ENCODE results near the gene ATPAF1. TPM values are rescaled to one million over a fixed set of nuclear protein-coding genes. Genes with fewer than 3 reads are reported as not detected.
"Not testable (repeated sequence)": the region's sequence is repeated elsewhere in the genome, so short reads cannot be mapped to it uniquely, and the experiment has no call there.

The ATPAF1 gene
- polyA plus RNA-seq, 1 experiment: 85.6 TPM

GRCh38 chr1:46655848-46656247 lies 12.3 kb downstream of the ATPAF1 start:
- TF ChIP-seq CTCF (IDR thresholded peaks at IDR 0.05; ENCODE audit: low read depth, low read length): no peak
- Histone ChIP-seq H3K27me3 (ENCODE audit: control insufficient read depth, insufficient read depth, low read length) (no peaks in the 10 kb centered on the region), H3K27ac (ENCODE audit: low read depth, low read length) (no peak overlapping the region), H3K9me3 (ENCODE audit: control insufficient read depth, insufficient read depth, low read length) (no peaks in the 10 kb centered on the region), H3K4me3 (ENCODE audit: low read depth, low read length) (no peak overlapping the region)
- DNase-seq (ENCODE audit: low read depth, low spot score): no peak
- CTCF ChIA-PET: interaction anchor here (0.5 kb wide), 1 partner anchor 89 kb away, joined by 4 read pairs; no protein-coding TSS in a partner anchor
- POLR2A ChIA-PET: no interaction called here

GRCh38 chr1:46654698-46655097 lies 13.5 kb downstream of the ATPAF1 start:
- CTCF ChIA-PET: interaction anchor here (0.6 kb wide), 1 partner anchor 17 kb away, joined by 6 read pairs; no protein-coding TSS in a partner anchor
- POLR2A ChIA-PET; H3K9me3 ChIP-seq (ENCODE audit: control insufficient read depth, insufficient read depth, low read length); H3K27me3 ChIP-seq (ENCODE audit: control insufficient read depth, insufficient read depth, low read length); DNase-seq (ENCODE audit: low read depth, low spot score); H3K4me3 ChIP-seq (ENCODE audit: low read depth, low read length); H3K27ac ChIP-seq (ENCODE audit: low read depth, low read length): not testable (repeated sequence)

- ChIA-PET CTCF (interaction anchor here (0.6 kb wide), 2 partner anchors 247 to 1911 kb away, joined by 3 to 6 read pairs; no protein-coding TSS in a partner anchor), POLR2A (interaction anchor here (1.1 to 1.5 kb wide), 2 partner anchors 11 to 13 kb away, joined by 3 to 5 read pairs; no protein-coding TSS in a partner anchor)
- Histone ChIP-seq H3K9me3 (ENCODE audit: control insufficient read depth, insufficient read depth, low read length) (peaks cover 8% of the 10 kb centered on the region), H3K27ac (ENCODE audit: low read depth, low read length) (no peak overlapping the region), H3K27me3 (ENCODE audit: control insufficient read depth, insufficient read depth, low read length) (no peaks in the 10 kb centered on the region), H3K4me3 (ENCODE audit: low read depth, low read length) (no peak overlapping the region)
- no peak for DNase-seq (ENCODE audit: low read depth, low spot score)
- TF ChIP-seq CTCF (IDR thresholded peaks at IDR 0.05; ENCODE audit: low read depth, low read length): no peak
Measured at GRCh38 chr1:46654012-46654411, 14.2 kb downstream of the ATPAF1 start.

- TF ChIP-seq CTCF (IDR thresholded peaks at IDR 0.05; ENCODE audit: low read depth, low read length): no peak
- peak overlapping the region; percentile 33 for H3K4me3 ChIP-seq (ENCODE audit: low read depth, low read length)
- ChIA-PET POLR2A (interaction anchor here (1.0 to 1.5 kb wide), 3 partner anchors 10 to 14 kb away, joined by 3 to 5 read pairs (median 4); partner anchors contain the start of gene ATPAF1), CTCF (interaction anchor here (0.6 kb wide), 3 partner anchors 16 to 1911 kb away, joined by 3 to 6 read pairs (median 4); no protein-coding TSS in a partner anchor)
- no peaks in the 10 kb centered on the region for H3K27me3 ChIP-seq (ENCODE audit: control insufficient read depth, insufficient read depth, low read length)
- H3K9me3 ChIP-seq (ENCODE audit: control insufficient read depth, insufficient read depth, low read length): peaks cover 8% of the 10 kb centered on the region
- no peak overlapping the region for H3K27ac ChIP-seq (ENCODE audit: low read depth, low read length)
- peak; percentile 23 for DNase-seq (ENCODE audit: low read depth, low spot score)
Measured at GRCh38 chr1:46653405-46653958, 14.7 kb downstream of the ATPAF1 start.

GRCh38 chr1:46652321-46653100 lies 15.7 kb downstream of the ATPAF1 start:
- H3K9me3 ChIP-seq (ENCODE audit: control insufficient read depth, insufficient read depth, low read length): peaks cover 11% of the 10 kb centered on the region
- DNase-seq (ENCODE audit: low read depth, low spot score): no peak
- H3K4me3 ChIP-seq (ENCODE audit: low read depth, low read length): no peak overlapping the region
- H3K27me3 ChIP-seq (ENCODE audit: control insufficient read depth, insufficient read depth, low read length): no peaks in the 10 kb centered on the region
- no peak overlapping the region for H3K27ac ChIP-seq (ENCODE audit: low read depth, low read length)
- CTCF ChIA-PET: interaction anchor here (0.6 kb wide), 1 partner anchor 17 kb away, joined by 4 read pairs; no protein-coding TSS in a partner anchor
- POLR2A ChIA-PET: interaction anchor here (1.0 kb wide), 1 partner anchor 15 kb away, joined by 4 read pairs; the partner anchor contains the start of gene ATPAF1
- no peak for TF ChIP-seq CTCF (IDR thresholded peaks at IDR 0.05; ENCODE audit: low read depth, low read length)

- H3K27me3 ChIP-seq (ENCODE audit: control insufficient read depth, insufficient read depth, low read length); POLR2A ChIA-PET; H3K4me3 ChIP-seq (ENCODE audit: low read depth, low read length); CTCF ChIA-PET; H3K27ac ChIP-seq (ENCODE audit: low read depth, low read length); DNase-seq (ENCODE audit: low read depth, low spot score): not testable (repeated sequence)
- H3K9me3 ChIP-seq (ENCODE audit: control insufficient read depth, insufficient read depth, low read length): peaks cover 11% of the 10 kb centered on the region
Measured at GRCh38 chr1:46651152-46651551, 17.0 kb downstream of the ATPAF1 start.

Measured in AG04450 (cell line).